IMR-90 (cell line): ENCODE data around the gene PDLIM5. TPM values are rescaled to one million over a fixed set of nuclear protein-coding genes. Genes with fewer than 3 reads are reported as not detected.

Source experiments
- ATAC-seq: fragments of 200-7000 bp; cut with Tn5 transposase; 2 replicates; pipeline ENCODE4 v1.9.1; 2020; ENCODE audit warnings: low read depth, mild to moderate bottlenecking, moderate library complexity
- BruUV-seq: library from RNA; stranded (reverse); fragments of 400-500 nt; replicated peaks from 2 replicates; lab custom pipeline; 2021; lab: Mats Ljungman, UMichigan
- CTCF ChIA-PET: fragments of 300-600 bp; formaldehyde crosslinking; extraction: SDS; loops from one replicate; lab custom pipeline; 2021; ENCODE audit warnings: antibody characterized with exemption; lab: Yijun Ruan, JAX
- POLR2A ChIA-PET: fragments of 300-600 bp; sonication (Branson Sonifier 250); formaldehyde crosslinking; loops from one replicate; lab custom pipeline; 2022; ENCODE audit warnings: antibody characterized with exemption; ENCODE audit not compliant: unreplicated experiment; lab: Charles Lee
- DNase-seq: peaks from one replicate; pipeline ENCODE4 v3.0.0; 2013
- H2AFZ ChIP-seq: replicated peaks from 2 replicates; pipeline ENCODE3; 2013; ENCODE audit warnings: low read length, mild to moderate bottlenecking; ENCODE audit not compliant: poor library complexity
- H2AK5ac ChIP-seq: 2 replicates; pipeline ENCODE4 v1.6.1; 2013; ENCODE audit warnings: low read depth, low read length, inconsistent platforms
- H2AK9ac ChIP-seq: replicated peaks from 2 replicates; pipeline ENCODE3; 2013; ENCODE audit warnings: mild to moderate bottlenecking, low read depth, low read length, moderate library complexity; ENCODE audit not compliant: poor library complexity
- H2BK120ac ChIP-seq: 2 replicates; pipeline ENCODE4 v1.6.1; 2013; ENCODE audit warnings: low read depth, low read length, inconsistent platforms
- H2BK15ac ChIP-seq: 3 replicates; pipeline ENCODE4 v1.6.1; 2013; ENCODE audit warnings: low read depth, low read length, inconsistent platforms
- H2BK20ac ChIP-seq: 2 replicates; pipeline ENCODE4 v1.6.1; 2013; ENCODE audit warnings: low read depth, mild to moderate bottlenecking, inconsistent platforms, low read length, moderate library complexity
- H2BK5ac ChIP-seq: 2 replicates; pipeline ENCODE4 v1.6.1; 2013; ENCODE audit warnings: mild to moderate bottlenecking, low read depth, low read length, inconsistent platforms; ENCODE audit not compliant: poor library complexity, severe bottlenecking
- H3K14ac ChIP-seq: replicated peaks from 2 replicates; pipeline ENCODE4 v1.6.1; 2013; ENCODE audit warnings: low read depth, low read length, inconsistent platforms
- H3K18ac ChIP-seq: 2 replicates; pipeline ENCODE4 v1.6.1; 2013; ENCODE audit warnings: low read depth, low read length, control low read depth
- H3K23ac ChIP-seq: 2 replicates; pipeline ENCODE4 v1.6.1; 2013; ENCODE audit warnings: low read depth, low read length, inconsistent platforms
- H3K27ac ChIP-seq: 2 replicates; pipeline ENCODE4 v1.5.1; 2013; ENCODE audit warnings: mild to moderate bottlenecking, control low read depth, low read length; ENCODE audit not compliant: insufficient read depth
- H3K27me3 ChIP-seq: 2 replicates; pipeline ENCODE4 v1.6.1; 2013; ENCODE audit warnings: low read length; ENCODE audit not compliant: control insufficient read depth, insufficient read depth
- H3K36me3 ChIP-seq: 2 replicates; pipeline ENCODE4 v1.6.1; 2013; ENCODE audit warnings: low read length, mixed read lengths; ENCODE audit not compliant: control insufficient read depth, insufficient read depth
- H3K4ac ChIP-seq: 2 replicates; pipeline ENCODE4 v1.6.1; 2013; ENCODE audit warnings: low read depth, low read length, inconsistent platforms
- H3K4me1 ChIP-seq: 2 replicates; pipeline ENCODE4 v1.6.1; 2013; ENCODE audit warnings: low read length, mixed read lengths; ENCODE audit not compliant: control insufficient read depth, insufficient read depth
- H3K4me2 ChIP-seq: 2 replicates; pipeline ENCODE4 v1.6.1; 2013; ENCODE audit warnings: low read depth, mild to moderate bottlenecking, control low read depth, low read length, moderate library complexity
- H3K4me3 ChIP-seq: 2 replicates; pipeline ENCODE4 v1.5.1; 2013; ENCODE audit warnings: low read depth, mild to moderate bottlenecking, control low read depth, low read length, moderate library complexity; ENCODE audit not compliant: insufficient read depth
- H3K56ac ChIP-seq: 2 replicates; pipeline ENCODE4 v1.6.1; 2013; ENCODE audit warnings: low read length, inconsistent platforms; ENCODE audit not compliant: insufficient read depth; ENCODE audit errors: extremely low read depth
- H3K79me1 ChIP-seq, 2 experiments: 2 replicates each; pipeline ENCODE4 v1.6.1; 2013; ENCODE audit warnings: low read length in 2 of 2, inconsistent platforms in 1 of 2, low read depth in 1 of 2
- H3K9ac ChIP-seq: 2 replicates; pipeline ENCODE4 v1.6.1; 2013; ENCODE audit warnings: low read depth, low read length, control low read depth
- H3K9me1 ChIP-seq: 2 replicates; pipeline ENCODE4 v1.6.1; 2013; ENCODE audit warnings: low read length, inconsistent platforms; ENCODE audit not compliant: insufficient read depth
- H3K9me3 ChIP-seq: 2 replicates; pipeline ENCODE4 v1.6.1; 2013; ENCODE audit warnings: low read length; ENCODE audit not compliant: control insufficient read depth, insufficient read depth
- H4K20me1 ChIP-seq: 2 replicates; pipeline ENCODE4 v1.6.1; 2013; ENCODE audit warnings: low read length, inconsistent platforms; ENCODE audit not compliant: insufficient read depth
- H4K5ac ChIP-seq: 2 replicates; pipeline ENCODE4 v1.6.1; 2013; ENCODE audit warnings: mild to moderate bottlenecking, low read depth, low read length, control low read depth
- H4K8ac ChIP-seq, 2 experiments: 2 replicates each; pipeline ENCODE4 v1.6.1; 2013; ENCODE audit warnings: low read depth in 2 of 2, low read length in 2 of 2, control low read depth in 1 of 2, inconsistent platforms in 1 of 2
- H4K91ac ChIP-seq: 2 replicates; pipeline ENCODE4 v1.6.1; 2013; ENCODE audit warnings: low read depth, low read length, inconsistent platforms; ENCODE audit not compliant: insufficient read depth
- BHLHE40 ChIP-seq: fragments of 150-350 bp; IDR thresholded peaks from 2 replicates; pipeline ENCODE4 v1.6.1; 2016; ENCODE audit warnings: mild to moderate bottlenecking, low read depth, low read length
- CEBPB ChIP-seq: IDR thresholded peaks from 2 replicates; pipeline ENCODE4 v1.6.1; 2012; ENCODE audit warnings: low read depth, low read length, improper control_type of control experiment
- CHD1 ChIP-seq: IDR thresholded peaks from 2 replicates; pipeline ENCODE4 v1.6.1; 2012; ENCODE audit warnings: low read depth, low read length, improper control_type of control experiment
- ELK1 ChIP-seq: fragments of 150-350 bp; IDR thresholded peaks from 2 replicates; pipeline ENCODE4 v1.6.1; 2016; ENCODE audit warnings: low read depth, mild to moderate bottlenecking, low read length, moderate library complexity, borderline replicate concordance
- FOS ChIP-seq: fragments of 150-350 bp; IDR thresholded peaks from 2 replicates; pipeline ENCODE4 v1.6.1; 2016; ENCODE audit warnings: low read depth, low read length
- MAFK ChIP-seq: IDR thresholded peaks from 2 replicates; pipeline ENCODE4 v1.6.1; 2012; ENCODE audit warnings: low read depth, low read length, improper control_type of control experiment
- MAZ ChIP-seq: IDR thresholded peaks from 2 replicates; pipeline ENCODE4 v1.6.1; 2012; ENCODE audit warnings: low read depth, mild to moderate bottlenecking, low read length, improper control_type of control experiment, moderate library complexity, borderline replicate concordance
- MXI1 ChIP-seq: IDR thresholded peaks from 2 replicates; pipeline ENCODE4 v1.6.1; 2012; ENCODE audit warnings: low read depth, mild to moderate bottlenecking, low read length, moderate library complexity, borderline replicate concordance
- POLR2A ChIP-seq: IDR thresholded peaks from 2 replicates; pipeline ENCODE4 v1.6.1; 2012; ENCODE audit warnings: mild to moderate bottlenecking, low read depth, low read length
- RAD21 ChIP-seq: IDR thresholded peaks from 2 replicates; pipeline ENCODE4 v1.6.1; 2012; ENCODE audit warnings: low read length, improper control_type of control experiment
- RCOR1 ChIP-seq: IDR thresholded peaks from 2 replicates; pipeline ENCODE4 v1.6.1; 2012; ENCODE audit warnings: mild to moderate bottlenecking, low read length, improper control_type of control experiment; ENCODE audit not compliant: insufficient replicate concordance
- SMC3 ChIP-seq: fragments of 150-350 bp; IDR thresholded peaks from 2 replicates; pipeline ENCODE4 v1.6.1; 2016; ENCODE audit warnings: low read depth, mild to moderate bottlenecking, antibody characterized with exemption, low read length, moderate library complexity
- dilution Hi-C: fragments of 300-500 bp; cut with HindIII; formaldehyde crosslinking; loops from one replicate; pipeline ENCODE4 v1.14.3; 2018; ENCODE audit warnings: low sequenced_read_pairs; ENCODE audit not compliant: unreplicated experiment
- in situ Hi-C: fragments of 300-500 bp; cut with MboI; formaldehyde crosslinking; loops from 3 replicates; pipeline ENCODE4 v1.14.3; 2019; ENCODE audit warnings: low sequenced_read_pairs, inconsistent platforms, mixed read lengths
- intact Hi-C: fragments of 100-400 bp; cut with micrococcal nuclease; formaldehyde crosslinking; loops from 2 replicates; pipeline ENCODE4 v1.10.0; 2022
- polyA plus RNA-seq, 3 experiments: library from polyadenylated mRNA; depleted of rRNA; stranded (reverse); fragments of >200 nt; gene quantifications; 2 replicates each; pipeline ENCODE4 v1.2.3, GENCODE V29; 2012; ENCODE audit warnings: low replicate concordance in 1 of 3
- total RNA-seq: library from RNA; depleted of rRNA; stranded (reverse); fragments of >200 nt; gene quantifications from 2 replicates; pipeline ENCODE4 v1.2.3, GENCODE V29; 2012
- TF ChIP-seq, protein P1 (sequence below): fragments of 150-350 bp; IDR thresholded peaks from 2 replicates; pipeline ENCODE4 v1.6.1; 2017; ENCODE audit warnings: mild to moderate bottlenecking, antibody characterized with exemption, low read length, low read depth
- TF ChIP-seq, protein P2 (sequence below): conservative IDR thresholded peaks from 2 replicates; pipeline ENCODE4 v1.5.1; 2012; ENCODE audit warnings: mild to moderate bottlenecking, low read depth, low read length, improper control_type of control experiment

The PDLIM5 gene
- total and polyA plus RNA-seq, 2 of the 4 experiments (the other 2 are of a cell fraction): 96.5 to 188 TPM

DNA sequence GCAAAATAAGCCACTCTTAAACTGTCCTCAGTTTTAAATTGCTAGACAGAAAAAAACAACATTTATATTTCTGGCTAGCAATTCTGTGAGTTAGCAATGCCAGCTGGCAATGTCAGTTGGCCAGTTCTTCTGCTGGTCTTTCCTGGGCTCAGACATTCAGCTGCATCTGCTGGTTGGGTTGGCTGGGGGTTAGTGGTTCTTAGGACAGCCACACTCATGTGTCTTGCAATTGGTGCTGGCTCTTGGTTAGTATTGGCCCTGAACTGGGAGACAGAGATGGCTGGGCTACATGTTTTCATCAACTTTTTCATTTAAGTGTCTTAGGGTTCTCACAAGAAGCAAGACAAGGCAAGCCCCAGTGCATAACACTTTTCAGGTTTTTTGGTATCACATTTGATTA lies 48.0 kb upstream of the PDLIM5 start:
- DNase-seq (no peak), ATAC-seq (no peak)
- Histone ChIP-seq H3K9me1 (no peaks in the 10 kb centered on the region; the same call in 1 of the 2 replicates), H2BK5ac (no peak overlapping the region), H3K9ac (no peak overlapping the region), H3K14ac (no peak overlapping the region), H2AK5ac (no peak overlapping the region), H3K23ac (no peak overlapping the region), H3K4me2 (no peak overlapping the region), H3K36me3 (no peaks in the 10 kb centered on the region), H2BK15ac (no peak overlapping the region), H4K5ac (no peak overlapping the region), H2BK20ac (no peak overlapping the region), H3K9me3 (no peaks in the 10 kb centered on the region), H3K27ac (no peak overlapping the region), H3K4me1 (peaks cover 2% of the 10 kb centered on the region; the same call in 1 of the 2 replicates), H2AK9ac (no peak overlapping the region), H3K4ac (no peak overlapping the region), H4K91ac (no peak overlapping the region), H2AFZ (no peak overlapping the region), H4K20me1 (no peaks in the 10 kb centered on the region), H3K18ac (no peak overlapping the region), H3K4me3 (no peak overlapping the region), H3K27me3 (peaks cover 3% of the 10 kb centered on the region), H4K8ac (no peak overlapping the region), H2BK120ac (no peak overlapping the region), H3K56ac (no peak overlapping the region), H3K79me1 (no peaks in the 10 kb centered on the region)
- TF ChIP-seq, protein P1, sequence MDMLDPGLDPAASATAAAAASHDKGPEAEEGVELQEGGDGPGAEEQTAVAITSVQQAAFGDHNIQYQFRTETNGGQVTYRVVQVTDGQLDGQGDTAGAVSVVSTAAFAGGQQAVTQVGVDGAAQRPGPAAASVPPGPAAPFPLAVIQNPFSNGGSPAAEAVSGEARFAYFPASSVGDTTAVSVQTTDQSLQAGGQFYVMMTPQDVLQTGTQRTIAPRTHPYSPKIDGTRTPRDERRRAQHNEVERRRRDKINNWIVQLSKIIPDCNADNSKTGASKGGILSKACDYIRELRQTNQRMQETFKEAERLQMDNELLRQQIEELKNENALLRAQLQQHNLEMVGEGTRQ: no peak
- TF ChIP-seq MAFK (no peak), SMC3 (no peak), MXI1 (no peak), MAZ (no peak), CHD1 (no peak), ELK1 (no peak), FOS (no peak), CEBPB (no peak), RAD21 (no peak), BHLHE40 (no peak), POLR2A (no peak), RCOR1 (no peak)
- TF ChIP-seq, protein P2, sequence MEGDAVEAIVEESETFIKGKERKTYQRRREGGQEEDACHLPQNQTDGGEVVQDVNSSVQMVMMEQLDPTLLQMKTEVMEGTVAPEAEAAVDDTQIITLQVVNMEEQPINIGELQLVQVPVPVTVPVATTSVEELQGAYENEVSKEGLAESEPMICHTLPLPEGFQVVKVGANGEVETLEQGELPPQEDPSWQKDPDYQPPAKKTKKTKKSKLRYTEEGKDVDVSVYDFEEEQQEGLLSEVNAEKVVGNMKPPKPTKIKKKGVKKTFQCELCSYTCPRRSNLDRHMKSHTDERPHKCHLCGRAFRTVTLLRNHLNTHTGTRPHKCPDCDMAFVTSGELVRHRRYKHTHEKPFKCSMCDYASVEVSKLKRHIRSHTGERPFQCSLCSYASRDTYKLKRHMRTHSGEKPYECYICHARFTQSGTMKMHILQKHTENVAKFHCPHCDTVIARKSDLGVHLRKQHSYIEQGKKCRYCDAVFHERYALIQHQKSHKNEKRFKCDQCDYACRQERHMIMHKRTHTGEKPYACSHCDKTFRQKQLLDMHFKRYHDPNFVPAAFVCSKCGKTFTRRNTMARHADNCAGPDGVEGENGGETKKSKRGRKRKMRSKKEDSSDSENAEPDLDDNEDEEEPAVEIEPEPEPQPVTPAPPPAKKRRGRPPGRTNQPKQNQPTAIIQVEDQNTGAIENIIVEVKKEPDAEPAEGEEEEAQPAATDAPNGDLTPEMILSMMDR: no peak
- intact Hi-C loops (loop anchor here (10.0 kb wide), 1 partner anchor 691 kb away; no protein-coding TSS in a partner anchor), dilution Hi-C loops (no loop called here), in situ Hi-C loops (loop anchor here (25.0 kb wide), 1 partner anchor 709 kb away; no protein-coding TSS in a partner anchor)
- POLR2A ChIA-PET: no interaction called here
- BruUV-seq: no TSS peak
- CTCF ChIA-PET: no interaction called here
